GM12878 (cell line): ENCODE results near the gene CCDC80. TPM values are rescaled to one million over a fixed set of nuclear protein-coding genes. Genes with fewer than 3 reads are reported as not detected.

ENCODE experiments used
- ATAC-seq: fragments of 200-7000 bp; cut with Tn5 transposase; 3 replicates; pipeline ENCODE4 v1.9.1; 2020; ENCODE audit warnings: mild to moderate bottlenecking, moderate library complexity
- BruUV-seq: library from RNA; stranded (reverse); fragments of 400-500 nt; replicated peaks from 2 replicates; lab custom pipeline; 2021; lab: Mats Ljungman, UMichigan
- CTCF ChIA-PET: fragments of 300-600 bp; sonication (Branson Sonifier 250); formaldehyde crosslinking; extraction: SDS; loops from one replicate; lab custom pipeline; 2021; ENCODE audit warnings: inconsistent platforms; lab: Yijun Ruan, JAX
- POLR2A ChIA-PET: fragments of 350-600 bp; formaldehyde crosslinking; extraction: SDS; loops from one replicate; lab custom pipeline; 2021; ENCODE audit warnings: inconsistent platforms; lab: Charles Lee
- RAD21 ChIA-PET: fragments of 300-600 bp; sonication (Branson Sonifier 250); formaldehyde crosslinking; loops from one replicate; lab custom pipeline; 2023; ENCODE audit warnings: antibody characterized with exemption; ENCODE audit not compliant: unreplicated experiment; lab: Charles Lee
- SMC1A ChIA-PET: fragments of 300-600 bp; sonication (Branson Sonifier 250); formaldehyde crosslinking; loops from one replicate; lab custom pipeline; 2023; ENCODE audit not compliant: unreplicated experiment, uncharacterized antibody; lab: Charles Lee
- DNase-seq: peaks from one replicate; pipeline ENCODE4 v3.0.0-alpha.2; 2011; ENCODE audit warnings: low read depth, low spot score
- FAIRE-seq: peaks from 3 replicates; lab custom pipeline; 2011; peaks lifted over from hg19 to GRCh38; lab: Jason Lieb, UNC
- H2AFZ ChIP-seq: 2 replicates; pipeline ENCODE4 v1.6.0; 2011; ENCODE audit warnings: low read depth, low read length, control low read depth; ENCODE audit not compliant: control insufficient read depth
- H3K27ac ChIP-seq: 2 replicates; pipeline ENCODE4 v1.5.1; 2011; ENCODE audit warnings: control low read depth; ENCODE audit not compliant: control insufficient read depth, insufficient read depth
- H3K27me3 ChIP-seq, 2 experiments: replicated peaks in 1 of 2; 2 replicates each; pipeline versions ENCODE4 v1.6.0 to v1.6.1; 2011; ENCODE audit warnings: low read length in 1 of 2; ENCODE audit not compliant: control insufficient read depth in 2 of 2, insufficient read depth in 2 of 2
- H3K36me3 ChIP-seq, 2 experiments: 2 replicates each; pipeline ENCODE4 v1.5.1; 2011; ENCODE audit warnings: low read length in 1 of 2; ENCODE audit not compliant: control insufficient read depth in 2 of 2, insufficient read depth in 2 of 2
- H3K4me1 ChIP-seq: 2 replicates; pipeline ENCODE4 v1.6.1; 2011; ENCODE audit warnings: mild to moderate bottlenecking, low read length, moderate library complexity, mixed read lengths; ENCODE audit not compliant: control insufficient read depth, insufficient read depth
- H3K4me2 ChIP-seq: 2 replicates; pipeline ENCODE4 v1.6.0; 2011; ENCODE audit warnings: control low read depth; ENCODE audit not compliant: control insufficient read depth, insufficient read depth
- H3K4me3 ChIP-seq: fragments of 200-600 bp; sonication (generic); 2 replicates; pipeline ENCODE4 v1.5.1; 2016
- H3K79me2 ChIP-seq: 2 replicates; pipeline ENCODE4 v1.6.0; 2011; ENCODE audit warnings: low read length; ENCODE audit not compliant: control insufficient read depth, insufficient read depth
- H3K9ac ChIP-seq: 2 replicates; pipeline ENCODE4 v1.8.0; 2011; ENCODE audit warnings: low read length, control low read depth, mixed read lengths; ENCODE audit not compliant: control insufficient read depth, insufficient read depth
- H3K9me3 ChIP-seq: replicated peaks from 3 replicates; pipeline ENCODE4 v1.5.1; 2011; ENCODE audit warnings: mild to moderate bottlenecking, low read length; ENCODE audit not compliant: control insufficient read depth, insufficient read depth
- H4K20me1 ChIP-seq: 2 replicates; pipeline ENCODE4 v1.6.0; 2011; ENCODE audit not compliant: control insufficient read depth, insufficient read depth
- ATF7 ChIP-seq: fragments of 450-650 bp; IDR thresholded peaks from 2 replicates; pipeline ENCODE4 v1.6.1; 2016; ENCODE audit warnings: low read depth, mild to moderate bottlenecking
- CREB1 ChIP-seq: IDR thresholded peaks from 2 replicates; pipeline ENCODE4 v1.6.1; 2012; ENCODE audit warnings: low read depth, mild to moderate bottlenecking, inconsistent platforms
- E2F8 ChIP-seq: fragments of 450-650 bp; IDR thresholded peaks from 2 replicates; pipeline ENCODE4 v1.6.1; 2018; ENCODE audit warnings: mild to moderate bottlenecking, low read depth, moderate library complexity; ENCODE audit not compliant: partially characterized antibody
- FOS ChIP-seq: IDR thresholded peaks from 3 replicates; pipeline ENCODE4 v1.6.1; 2011; ENCODE audit warnings: borderline replicate concordance; ENCODE audit not compliant: insufficient read length; ENCODE audit errors: extremely low read depth
- FOXK2 ChIP-seq: fragments of 450-650 bp; IDR thresholded peaks from 2 replicates; pipeline ENCODE4 v1.6.1; 2017; ENCODE audit warnings: mild to moderate bottlenecking, moderate library complexity
- HDAC2 ChIP-seq: fragments of 200-600 bp; sonication (generic); IDR thresholded peaks from 2 replicates; pipeline ENCODE4 v1.6.1; 2017
- KLF5 ChIP-seq: fragments of 450-650 bp; IDR thresholded peaks from 2 replicates; pipeline ENCODE4 v1.6.1; 2014; ENCODE audit warnings: mild to moderate bottlenecking; ENCODE audit not compliant: partially characterized antibody
- SMC3 ChIP-seq: IDR thresholded peaks from 2 replicates; pipeline ENCODE4 v1.6.1; 2011; ENCODE audit warnings: low read length, improper control_type of control experiment, borderline replicate concordance
- SUPT20H ChIP-seq: IDR thresholded peaks from 2 replicates; pipeline ENCODE4 v1.6.1; 2011; ENCODE audit warnings: low read depth, mild to moderate bottlenecking, low read length, moderate library complexity, borderline replicate concordance; ENCODE audit not compliant: control insufficient read depth
- ZBTB11 ChIP-seq: fragments of 450-650 bp; formaldehyde crosslinking; IDR thresholded peaks from 2 replicates; pipeline ENCODE4 v1.5.0; 2022; ENCODE audit warnings: mild to moderate bottlenecking, missing genetic modification characterization
- WGBS: methylation state at CpG from one replicate; pipeline ENCODE4 v1.1.6; 2016; ENCODE audit warnings: low lambda C conversion rate; ENCODE audit not compliant: insufficient replicate concordance, insufficient coverage; ENCODE audit errors: missing lambda C conversion rate; 5-methylcytosine and 5-hydroxymethylcytosine counted together
- in situ Hi-C: fragments of 300-500 bp; cut with MboI; formaldehyde crosslinking; loops from 9 replicates; pipeline ENCODE4 v1.14.3; 2018; ENCODE audit warnings: mixed read lengths
- intact Hi-C: fragments of 100-400 bp; cut with micrococcal nuclease; formaldehyde crosslinking; loops from one replicate; pipeline ENCODE4 v1.14.2; 2022; ENCODE audit not compliant: unreplicated experiment
- polyA plus RNA-seq, 11 experiments: library from polyadenylated mRNA; depleted of rRNA in 4 of 11; unstranded in 6 of 11; stranded (reverse) in 5 of 11; fragments of >200 nt; fragmentation: Nextera tagmentation in 4 of 11; fragmentation: Illumina TruSeq in 1 of 11; extraction: Ambion mirVana in 4 of 11; extraction: Trizol in 1 of 11; gene quantifications; 1 replicate in 1 of 11; 2 replicates in 10 of 11; pipeline versions ENCODE4 v1.2.1 to v1.2.3, GENCODE V29; 2011 to 2016; ENCODE audit warnings: inconsistent platforms in 2 of 11, missing spikeins in 2 of 11, low read depth in 1 of 11
- total RNA-seq, 4 experiments: library from RNA; depleted of rRNA in 3 of 4; stranded (reverse); fragments of >200 nt in 3 of 4; fragmentation: Illumina TruSeq in 1 of 4; extraction: Trizol in 1 of 4; gene quantifications; 2 replicates each; pipeline versions ENCODE4 v1.2.1 to v1.2.3, GENCODE V29; 2013 to 2021
- TF ChIP-seq, protein P1 (sequence below): fragments of 450-650 bp; formaldehyde crosslinking; IDR thresholded peaks from 2 replicates; pipeline ENCODE4 v1.4.0; 2020; ENCODE audit warnings: mild to moderate bottlenecking, moderate library complexity

The CCDC80 gene
- total and polyA plus RNA-seq, 10 of the 15 experiments (the other 5 are each of a cell fraction or from before 2014, with no cell fraction given) = 0.01 to 0.59 (median 0.21) TPM; not detected in 5

DNA sequence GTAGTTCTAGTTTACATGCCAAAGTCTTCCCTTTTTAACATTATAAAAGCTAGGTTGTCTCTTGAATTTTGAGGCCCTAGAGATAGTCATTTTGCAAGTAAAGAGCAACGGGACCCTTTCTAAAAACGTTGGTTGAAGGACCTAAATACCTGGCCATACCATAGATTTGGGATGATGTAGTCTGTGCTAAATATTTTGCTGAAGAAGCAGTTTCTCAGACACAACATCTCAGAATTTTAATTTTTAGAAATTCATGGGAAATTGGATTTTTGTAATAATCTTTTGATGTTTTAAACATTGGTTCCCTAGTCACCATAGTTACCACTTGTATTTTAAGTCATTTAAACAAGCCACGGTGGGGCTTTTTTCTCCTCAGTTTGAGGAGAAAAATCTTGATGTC is 57.8 kb downstream of the CCDC80 start:
- no TSS peak for BruUV-seq
- no peak overlapping the region for H3K4me3 ChIP-seq
- no peak overlapping the region for H3K9ac ChIP-seq
- intact Hi-C loops (loop anchor here (5.0 kb wide), 1 partner anchor 394 kb away; the partner anchor contains the start of gene CD200R1), in situ Hi-C loops (no loop called here)
- no peak for TF ChIP-seq SMC3
- TF ChIP-seq E2F8 = no peak
- no peak for TF ChIP-seq KLF5
- TF ChIP-seq FOS = no peak
- TF ChIP-seq CREB1 = no peak
- no peak for TF ChIP-seq ATF7
- no peak for TF ChIP-seq FOXK2
- no peak for TF ChIP-seq SUPT20H
- no peak for TF ChIP-seq HDAC2
- no peak for TF ChIP-seq ZBTB11 (CRISPR knock-in tag)
- TF ChIP-seq, protein P1, sequence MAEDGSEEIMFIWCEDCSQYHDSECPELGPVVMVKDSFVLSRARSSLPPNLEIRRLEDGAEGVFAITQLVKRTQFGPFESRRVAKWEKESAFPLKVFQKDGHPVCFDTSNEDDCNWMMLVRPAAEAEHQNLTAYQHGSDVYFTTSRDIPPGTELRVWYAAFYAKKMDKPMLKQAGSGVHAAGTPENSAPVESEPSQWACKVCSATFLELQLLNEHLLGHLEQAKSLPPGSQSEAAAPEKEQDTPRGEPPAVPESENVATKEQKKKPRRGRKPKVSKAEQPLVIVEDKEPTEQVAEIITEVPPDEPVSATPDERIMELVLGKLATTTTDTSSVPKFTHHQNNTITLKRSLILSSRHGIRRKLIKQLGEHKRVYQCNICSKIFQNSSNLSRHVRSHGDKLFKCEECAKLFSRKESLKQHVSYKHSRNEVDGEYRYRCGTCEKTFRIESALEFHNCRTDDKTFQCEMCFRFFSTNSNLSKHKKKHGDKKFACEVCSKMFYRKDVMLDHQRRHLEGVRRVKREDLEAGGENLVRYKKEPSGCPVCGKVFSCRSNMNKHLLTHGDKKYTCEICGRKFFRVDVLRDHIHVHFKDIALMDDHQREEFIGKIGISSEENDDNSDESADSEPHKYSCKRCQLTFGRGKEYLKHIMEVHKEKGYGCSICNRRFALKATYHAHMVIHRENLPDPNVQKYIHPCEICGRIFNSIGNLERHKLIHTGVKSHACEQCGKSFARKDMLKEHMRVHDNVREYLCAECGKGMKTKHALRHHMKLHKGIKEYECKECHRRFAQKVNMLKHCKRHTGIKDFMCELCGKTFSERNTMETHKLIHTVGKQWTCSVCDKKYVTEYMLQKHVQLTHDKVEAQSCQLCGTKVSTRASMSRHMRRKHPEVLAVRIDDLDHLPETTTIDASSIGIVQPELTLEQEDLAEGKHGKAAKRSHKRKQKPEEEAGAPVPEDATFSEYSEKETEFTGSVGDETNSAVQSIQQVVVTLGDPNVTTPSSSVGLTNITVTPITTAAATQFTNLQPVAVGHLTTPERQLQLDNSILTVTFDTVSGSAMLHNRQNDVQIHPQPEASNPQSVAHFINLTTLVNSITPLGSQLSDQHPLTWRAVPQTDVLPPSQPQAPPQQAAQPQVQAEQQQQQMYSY (CRISPR knock-in tag) = no peak
- SMC1A ChIA-PET = interaction anchor here (0.8 to 2.2 kb wide), 21 partner anchors 10 to 484 kb away, joined by 3 to 12 read pairs (median 5); partner anchors contain the start of genes GTPBP8 and SLC9C1
- H3K9me3 ChIP-seq = no peaks in the 10 kb centered on the region
- H3K27ac ChIP-seq = no peak overlapping the region
- H3K27me3 ChIP-seq = no peaks in the 10 kb centered on the region
- no peaks in the 10 kb centered on the region for H3K79me2 ChIP-seq
- no peak overlapping the region for H3K4me2 ChIP-seq
- no peaks in the 10 kb centered on the region for H4K20me1 ChIP-seq
- DNase-seq = no peak
- no peak overlapping the region for H2AFZ ChIP-seq
- peaks cover 0 to 12% of the 10 kb centered on the region in 2 experiments; a peak in 2 of 4 replicates for H3K36me3 ChIP-seq
- RAD21 ChIA-PET = interaction anchor here (0.7 to 2.5 kb wide), 8 partner anchors 52 to 705 kb away, joined by 3 to 10 read pairs (median 4); partner anchors contain the start of gene SLC9C1
- FAIRE-seq = peak; percentile 7
- no peak for ATAC-seq
- POLR2A ChIA-PET = no interaction called here
- 82% methylated on average over 3 of the region's 3 CpGs for WGBS
- CTCF ChIA-PET = interaction anchor here (0.9 to 3.2 kb wide), 28 partner anchors 9 to 705 kb away, joined by 3 to 32 read pairs (median 6); partner anchors contain the start of gene SLC9C1
- no peaks in the 10 kb centered on the region for H3K4me1 ChIP-seq
